ENCODE data around the gene CFAP100. TPM values are rescaled to one million over a fixed set of nuclear protein-coding genes. Genes with fewer than 3 reads are reported as not detected.

CFAP100 gene
- total and polyA plus RNA-seq, 2 experiments from 2014 or later: not detected

DNA sequence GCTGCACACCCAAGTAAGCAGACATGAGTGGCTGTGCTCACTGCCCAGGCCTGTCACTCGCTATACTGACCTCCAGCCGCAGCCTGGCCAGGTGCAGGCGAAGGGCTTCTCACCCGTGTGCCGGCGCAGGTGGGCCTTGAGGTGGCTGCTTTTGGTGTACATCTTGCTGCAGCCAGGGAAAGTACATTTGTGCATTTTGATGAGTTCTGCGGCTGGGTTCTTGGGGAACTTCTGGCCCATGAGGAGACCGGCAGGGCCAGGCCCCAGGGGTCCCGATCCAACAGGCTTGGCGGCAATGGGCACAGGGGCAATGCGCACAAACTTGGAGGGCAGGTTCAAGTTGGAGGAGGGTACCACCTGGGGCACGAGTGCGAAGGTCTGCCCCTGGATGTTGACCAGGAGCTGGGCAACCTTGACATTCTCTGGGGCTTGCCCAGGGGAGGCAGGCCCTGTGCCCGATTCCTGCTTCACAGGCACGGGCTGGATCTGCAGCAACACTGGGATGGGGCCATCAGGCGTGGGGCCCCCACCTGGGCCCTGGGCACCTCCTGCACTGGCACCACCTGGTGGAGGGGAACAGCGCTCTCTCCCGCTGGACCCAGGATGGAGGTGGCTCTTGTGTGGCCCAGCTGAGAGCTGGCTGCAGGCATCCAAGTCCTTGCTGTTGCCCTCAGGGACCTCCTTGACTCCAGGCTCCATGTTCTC is 42.8 kb upstream of the CFAP100 start:
- Histone ChIP-seq H3K36me3 (peaks cover 5% of the 10 kb centered on the region), H3K27me3 (no peaks in the 10 kb centered on the region), H3K9me3 (ENCODE audit: low read depth) (no peaks in the 10 kb centered on the region), H3K4me1 (ENCODE audit: low read depth) (peaks cover 6% of the 10 kb centered on the region), H3K27ac (no peak overlapping the region), H3K4me3 (no peak overlapping the region)
- DNase-seq (ENCODE audit: low read depth in 1 of 2, low spot score in 1 of 2): no peak
- TF ChIP-seq, protein P1, sequence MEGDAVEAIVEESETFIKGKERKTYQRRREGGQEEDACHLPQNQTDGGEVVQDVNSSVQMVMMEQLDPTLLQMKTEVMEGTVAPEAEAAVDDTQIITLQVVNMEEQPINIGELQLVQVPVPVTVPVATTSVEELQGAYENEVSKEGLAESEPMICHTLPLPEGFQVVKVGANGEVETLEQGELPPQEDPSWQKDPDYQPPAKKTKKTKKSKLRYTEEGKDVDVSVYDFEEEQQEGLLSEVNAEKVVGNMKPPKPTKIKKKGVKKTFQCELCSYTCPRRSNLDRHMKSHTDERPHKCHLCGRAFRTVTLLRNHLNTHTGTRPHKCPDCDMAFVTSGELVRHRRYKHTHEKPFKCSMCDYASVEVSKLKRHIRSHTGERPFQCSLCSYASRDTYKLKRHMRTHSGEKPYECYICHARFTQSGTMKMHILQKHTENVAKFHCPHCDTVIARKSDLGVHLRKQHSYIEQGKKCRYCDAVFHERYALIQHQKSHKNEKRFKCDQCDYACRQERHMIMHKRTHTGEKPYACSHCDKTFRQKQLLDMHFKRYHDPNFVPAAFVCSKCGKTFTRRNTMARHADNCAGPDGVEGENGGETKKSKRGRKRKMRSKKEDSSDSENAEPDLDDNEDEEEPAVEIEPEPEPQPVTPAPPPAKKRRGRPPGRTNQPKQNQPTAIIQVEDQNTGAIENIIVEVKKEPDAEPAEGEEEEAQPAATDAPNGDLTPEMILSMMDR (IDR thresholded peaks at IDR 0.05; ENCODE audit: low read depth, low read length): no peak

GRCh38 chr3:126352476-126353454 is 41.9 kb upstream of the CFAP100 start:
- Histone ChIP-seq H3K27me3 (no peaks in the 10 kb centered on the region), H3K9me3 (ENCODE audit: low read depth) (no peaks in the 10 kb centered on the region), H3K4me1 (ENCODE audit: low read depth) (peaks cover 6% of the 10 kb centered on the region), H3K4me3 (no peak overlapping the region), H3K36me3 (peaks cover 5% of the 10 kb centered on the region), H3K27ac (no peak overlapping the region)
- peak in 1 of 2 donors; percentile 32 for DNase-seq (ENCODE audit: low read depth in 1 of 2, low spot score in 1 of 2)
- TF ChIP-seq, protein P1 (IDR thresholded peaks at IDR 0.05; ENCODE audit: low read depth, low read length): no peak

GRCh38 chr3:126353694-126354321 is 40.9 kb upstream of the CFAP100 start:
- H3K27me3 ChIP-seq: peaks cover 6% of the 10 kb centered on the region
- DNase-seq (ENCODE audit: low read depth in 1 of 2, low spot score in 1 of 2): no peak

DNA sequence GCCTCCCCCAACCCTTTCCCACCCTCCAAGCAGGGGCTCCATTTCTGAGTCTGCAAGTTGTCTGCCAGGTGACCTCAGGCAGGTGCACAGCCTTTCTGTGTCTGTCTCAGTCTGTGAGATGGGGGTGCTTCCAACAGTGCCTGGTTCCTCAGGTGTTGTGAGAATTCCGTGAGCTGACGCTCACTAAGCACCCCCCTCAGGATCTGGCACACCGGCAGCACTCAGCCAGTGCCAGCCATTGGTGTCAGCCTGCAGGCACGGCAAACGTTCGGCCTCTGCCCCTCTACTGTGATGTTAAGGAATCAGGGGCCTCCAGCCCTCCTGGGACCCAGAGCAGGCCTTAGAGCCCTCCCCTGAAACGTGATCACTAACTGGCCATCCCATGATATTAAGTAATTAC is 39.9 kb upstream of the CFAP100 start:
- DNase-seq (ENCODE audit: low read depth in 1 of 2, low spot score in 1 of 2): no peak
- Histone ChIP-seq H3K4me1 (ENCODE audit: low read depth) (peaks cover 6% of the 10 kb centered on the region), H3K27me3 (peaks cover 6% of the 10 kb centered on the region), H3K9me3 (ENCODE audit: low read depth) (no peaks in the 10 kb centered on the region), H3K4me3 (no peak overlapping the region), H3K36me3 (peaks cover 5% of the 10 kb centered on the region), H3K27ac (no peak overlapping the region)
- TF ChIP-seq, protein P1 (IDR thresholded peaks at IDR 0.05; ENCODE audit: low read depth, low read length): no peak

More at GRCh38 chr3:126353694-126354321, 40.9 kb upstream of the CFAP100 start:
- Histone ChIP-seq H3K36me3 (peaks cover 5% of the 10 kb centered on the region), H3K27ac (no peak overlapping the region), H3K9me3 (ENCODE audit: low read depth) (no peaks in the 10 kb centered on the region), H3K4me3 (no peak overlapping the region), H3K4me1 (ENCODE audit: low read depth) (peaks cover 6% of the 10 kb centered on the region)
- TF ChIP-seq, protein P1 (IDR thresholded peaks at IDR 0.05; ENCODE audit: low read depth, low read length): no peak

- Histone ChIP-seq H3K4me3 (peak overlapping the region; percentile 5), H3K9me3 (ENCODE audit: low read depth) (no peaks in the 10 kb centered on the region), H3K27ac (peak overlapping the region; percentile 76), H3K36me3 (peaks cover 5% of the 10 kb centered on the region), H3K4me1 (ENCODE audit: low read depth) (peaks cover 6% of the 10 kb centered on the region), H3K27me3 (peaks cover 6% of the 10 kb centered on the region)
- DNase-seq (ENCODE audit: low read depth in 1 of 2, low spot score in 1 of 2): no peak
- TF ChIP-seq, protein P1 (IDR thresholded peaks at IDR 0.05; ENCODE audit: low read depth, low read length): no peak
These were observed 39.5 kb upstream of the CFAP100 start for GRCh38 chr3:126355251-126355650.
